Natural killer cell treated with Interleukin-12 subunit alpha and Interleukin-12 subunit beta and Interleukin-15 and Interleukin-18, amount 100 ng/mL, for 72 hours (primary cell): ENCODE data around the gene CTXN1. TPM values are rescaled to one million over a fixed set of nuclear protein-coding genes. Genes with fewer than 3 reads are reported as not detected.

Experiments used
- ATAC-seq, 2 donors: fragments of 150-1000 bp; cut with Tn5 transposase in 1 of 2; sonication (Bioruptor Pico), chemical (Tn5 transposase) in 1 of 2; 2 replicates each; pipeline ENCODE4 v1.10.0; 2021
- DNase-seq: peaks from one replicate; pipeline ENCODE4 v3.0.0; 2022; ENCODE audit warnings: low spot score
- H3K27ac Mint-ChIP-seq, 2 donors: 1 replicate in 1 of 2; 2 replicates in 1 of 2; pipeline ENCODE4 v1.8.0; 2022; ENCODE audit warnings: mixed read lengths in 2 of 2, mild to moderate bottlenecking in 1 of 2, moderate library complexity in 1 of 2
- H3K27me3 Mint-ChIP-seq, 2 donors: 1 replicate in 1 of 2; 2 replicates in 1 of 2; pipeline ENCODE4 v1.8.0; 2022; ENCODE audit warnings: mixed read lengths in 2 of 2
- H3K36me3 Mint-ChIP-seq: one replicate; pipeline ENCODE4 v1.8.0; 2022; ENCODE audit warnings: mixed read lengths
- H3K4me1 Mint-ChIP-seq, 2 donors: 1 replicate in 1 of 2; 2 replicates in 1 of 2; pipeline ENCODE4 v1.8.0; 2022; ENCODE audit warnings: low read depth in 2 of 2, mixed read lengths in 2 of 2, mild to moderate bottlenecking in 1 of 2
- H3K4me3 Mint-ChIP-seq: one replicate; pipeline ENCODE4 v1.8.0; 2022; ENCODE audit warnings: mixed read lengths
- H3K9me3 Mint-ChIP-seq: 2 replicates; pipeline ENCODE4 v1.8.0; 2022; ENCODE audit warnings: mixed read lengths
- total RNA-seq, 2 donors: library from RNA; stranded (reverse); gene quantifications; one replicate each; pipeline ENCODE4 v1.2.3, GENCODE V29; 2022

The CTXN1 gene
- total RNA-seq, 2 donors from 2014 or later = 0.33 TPM; not detected in 1

DNA sequence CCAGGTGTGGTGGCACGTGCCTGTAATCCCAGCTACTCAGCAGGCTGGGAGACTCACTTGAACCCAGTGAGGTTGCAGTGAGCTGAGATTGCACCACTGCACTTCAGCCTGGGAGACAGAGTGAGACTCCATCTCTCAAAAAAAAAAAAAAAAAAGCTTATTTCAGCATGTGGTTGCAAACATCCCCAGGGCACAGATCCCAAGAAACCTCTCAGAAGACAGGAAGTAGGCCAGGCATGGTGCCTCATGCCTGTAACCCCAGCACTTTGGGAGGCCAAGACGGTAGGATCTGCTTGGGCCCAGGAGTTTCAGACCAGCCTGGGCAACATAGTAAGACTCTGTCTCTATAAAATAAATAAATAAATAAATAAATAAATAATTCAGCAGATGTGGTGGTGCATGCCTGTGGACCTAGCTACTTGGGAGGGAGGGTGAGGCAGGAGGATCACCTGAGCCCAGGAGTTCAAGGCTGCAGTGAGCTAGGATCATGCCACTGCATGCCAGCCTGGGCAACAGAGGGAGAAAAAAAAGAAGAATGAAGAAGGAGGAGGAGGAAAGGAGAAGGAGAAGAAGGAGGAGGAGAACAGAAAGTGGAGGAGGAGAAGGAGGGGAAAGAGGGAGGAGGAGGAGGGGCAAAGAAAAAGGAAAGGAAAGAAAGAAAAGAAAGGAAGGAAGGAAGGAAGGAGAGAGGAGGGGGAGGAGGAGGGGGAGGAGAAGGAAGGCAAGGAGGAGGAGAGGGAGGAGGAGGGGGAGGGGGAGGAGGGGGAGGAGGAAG, 42.0 kb downstream of the CTXN1 start:
- Mint-ChIP-seq H3K27ac (no peak overlapping the region), H3K27me3 (peaks cover 2 to 7% of the 10 kb centered on the region in 2 donors), H3K9me3 (no peaks in the 10 kb centered on the region), H3K4me1 (peaks cover 0 to 2% of the 10 kb centered on the region in 2 donors), H3K4me3 (no peak overlapping the region), H3K36me3 (no peaks in the 10 kb centered on the region)
- ATAC-seq (no peak), DNase-seq (no peak)

DNA sequence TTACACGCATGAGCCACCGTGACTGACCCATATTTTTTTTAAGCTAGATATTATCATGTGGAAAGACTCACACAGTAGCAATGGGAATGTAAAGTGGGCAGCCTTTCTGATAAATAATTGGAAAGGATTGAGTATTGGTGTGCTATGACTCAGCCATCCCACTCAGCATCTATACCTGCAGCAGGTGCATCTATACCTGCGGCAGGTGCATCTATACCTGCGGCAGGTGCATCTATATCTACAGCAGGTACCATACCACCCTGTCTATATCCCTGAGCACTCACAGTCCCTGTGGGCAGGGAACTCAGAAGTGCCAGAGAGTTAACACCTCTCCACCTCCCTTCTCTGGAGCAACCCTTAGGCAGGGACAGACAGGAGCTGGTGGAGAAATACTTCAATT, 42.8 kb downstream of the CTXN1 start:
- no peaks in the 10 kb centered on the region for H3K9me3 Mint-ChIP-seq
- H3K4me3 Mint-ChIP-seq = no peak overlapping the region
- H3K27ac Mint-ChIP-seq = no peak overlapping the region
- H3K36me3 Mint-ChIP-seq = no peaks in the 10 kb centered on the region
- ATAC-seq (no peak), DNase-seq (no peak)
- peaks cover 0 to 2% of the 10 kb centered on the region in 2 donors for H3K4me1 Mint-ChIP-seq
- H3K27me3 Mint-ChIP-seq = peaks cover 2 to 7% of the 10 kb centered on the region in 2 donors

DNA sequence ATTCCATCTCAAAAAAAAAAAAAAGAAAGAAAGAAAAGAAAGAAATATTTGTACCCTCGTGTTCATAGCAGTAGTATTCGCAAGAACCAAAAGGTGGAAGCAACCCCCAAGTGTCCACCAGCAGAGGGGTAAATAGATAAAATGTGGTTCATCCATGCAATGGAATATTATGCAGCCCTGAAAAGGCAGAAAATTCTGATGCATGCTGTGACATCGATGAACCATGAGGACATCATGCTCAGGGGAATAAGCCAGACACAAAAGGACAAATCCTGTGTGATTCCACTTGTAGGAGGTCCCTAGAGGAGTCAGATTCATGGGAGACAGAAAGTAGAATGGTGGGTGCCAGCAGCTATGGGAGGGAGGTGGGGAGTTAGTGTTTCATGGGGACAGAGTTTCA, 44.0 kb downstream of the CTXN1 start:
- Mint-ChIP-seq H3K36me3 (no peaks in the 10 kb centered on the region), H3K4me1 (peaks cover 0 to 2% of the 10 kb centered on the region in 2 donors), H3K27me3 (no peaks in the 10 kb centered on the region), H3K9me3 (no peaks in the 10 kb centered on the region), H3K4me3 (no peak overlapping the region), H3K27ac (no peak overlapping the region)
- ATAC-seq (no peak), DNase-seq (no peak)

DNA sequence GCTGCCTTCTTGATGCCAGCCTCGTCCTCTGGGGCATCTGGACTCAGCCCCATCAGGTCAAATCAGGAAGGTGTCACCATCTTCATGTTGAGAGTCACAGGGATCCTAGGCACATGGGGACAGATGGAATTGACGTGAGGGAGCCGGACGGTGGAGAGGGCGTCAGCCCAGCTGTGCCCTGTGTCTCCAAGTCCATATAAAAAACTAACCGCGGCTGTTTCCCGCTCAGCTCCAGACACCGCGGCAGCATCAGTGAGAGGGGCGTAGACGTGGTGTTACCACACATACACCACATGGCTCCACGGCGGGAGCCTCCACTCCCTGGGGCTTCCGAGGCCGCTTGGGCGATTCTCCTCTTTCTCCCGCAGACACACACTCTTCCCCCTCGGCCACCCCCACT, 46.1 kb downstream of the CTXN1 start:
- Mint-ChIP-seq H3K4me1 (peaks cover 0 to 2% of the 10 kb centered on the region in 2 donors), H3K27me3 (no peaks in the 10 kb centered on the region), H3K27ac (no peak overlapping the region), H3K9me3 (no peaks in the 10 kb centered on the region), H3K36me3 (no peaks in the 10 kb centered on the region), H3K4me3 (no peak overlapping the region)
- ATAC-seq = peak in 1 of 2 donors; percentile 27
- no peak for DNase-seq

DNA sequence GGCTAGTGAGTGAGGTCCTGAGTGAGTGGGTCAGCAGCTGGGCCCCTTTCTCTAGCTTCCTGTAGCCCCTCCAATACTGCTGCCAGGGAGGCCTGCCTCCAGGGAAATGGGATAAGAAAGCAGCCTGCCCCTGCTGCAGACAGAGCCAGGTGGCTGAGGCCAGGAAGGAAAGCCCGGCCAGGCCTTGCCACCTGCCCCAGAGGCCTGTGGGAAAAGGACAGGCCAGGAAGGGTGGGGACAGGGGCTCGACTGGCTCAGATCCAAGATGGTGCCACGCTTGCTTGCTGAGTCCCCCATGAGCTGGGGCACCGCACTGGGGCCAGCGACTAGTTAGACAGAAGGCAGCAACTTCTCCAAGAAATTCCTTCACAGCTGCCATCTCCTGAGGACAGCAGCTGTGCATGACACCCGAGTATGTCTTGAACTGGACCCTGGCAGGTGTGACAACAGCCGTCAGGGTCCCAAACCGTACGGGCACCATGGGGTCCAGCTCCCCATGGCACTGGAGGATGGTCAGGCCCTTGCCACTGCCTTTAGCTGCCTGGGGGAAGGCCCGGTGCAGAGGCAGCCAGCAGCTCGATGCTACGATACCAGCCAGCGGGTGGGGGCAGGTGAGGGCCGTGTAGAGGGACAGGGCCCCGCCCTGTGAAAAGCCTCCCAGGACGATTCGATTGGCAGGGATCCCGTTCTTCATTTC, 46.7 kb downstream of the CTXN1 start:
- ATAC-seq (peak; percentile 21 to 57), DNase-seq (no peak)
- H3K27me3 Mint-ChIP-seq = no peaks in the 10 kb centered on the region
- no peak overlapping the region for H3K27ac Mint-ChIP-seq
- no peaks in the 10 kb centered on the region for H3K9me3 Mint-ChIP-seq
- peaks cover 0 to 5% of the 10 kb centered on the region in 2 donors for H3K4me1 Mint-ChIP-seq
- no peak overlapping the region for H3K4me3 Mint-ChIP-seq
- no peaks in the 10 kb centered on the region for H3K36me3 Mint-ChIP-seq

DNA sequence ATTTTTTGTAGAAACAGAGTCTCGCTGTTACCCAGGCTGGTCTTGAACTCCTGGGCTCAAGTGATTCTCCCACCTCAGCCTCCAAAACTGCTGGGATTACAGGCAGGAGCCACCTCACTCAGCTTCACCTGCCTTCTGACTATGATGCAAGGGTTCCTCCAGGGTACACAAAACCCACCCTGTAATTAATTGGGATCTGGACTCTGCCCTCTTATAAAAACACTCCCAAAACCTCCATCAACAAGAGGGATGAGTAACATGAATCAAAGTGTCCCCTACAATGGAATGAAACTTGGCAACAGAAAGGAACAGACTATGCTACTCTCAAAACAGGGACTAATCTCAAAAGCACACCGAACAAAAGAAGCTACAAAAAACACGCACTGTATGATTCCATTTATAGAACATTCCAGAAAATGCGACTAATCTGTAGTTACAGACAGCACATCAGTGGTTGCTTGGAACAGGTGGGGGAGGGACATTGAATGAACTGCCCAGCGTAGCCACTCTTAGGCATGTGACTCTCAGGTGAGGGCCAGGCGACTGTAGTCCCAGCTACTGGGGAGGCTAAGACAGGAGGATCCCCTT, 48.6 kb downstream of the CTXN1 start:
- no peaks in the 10 kb centered on the region for H3K27me3 Mint-ChIP-seq
- no peak overlapping the region for H3K27ac Mint-ChIP-seq

DNA sequence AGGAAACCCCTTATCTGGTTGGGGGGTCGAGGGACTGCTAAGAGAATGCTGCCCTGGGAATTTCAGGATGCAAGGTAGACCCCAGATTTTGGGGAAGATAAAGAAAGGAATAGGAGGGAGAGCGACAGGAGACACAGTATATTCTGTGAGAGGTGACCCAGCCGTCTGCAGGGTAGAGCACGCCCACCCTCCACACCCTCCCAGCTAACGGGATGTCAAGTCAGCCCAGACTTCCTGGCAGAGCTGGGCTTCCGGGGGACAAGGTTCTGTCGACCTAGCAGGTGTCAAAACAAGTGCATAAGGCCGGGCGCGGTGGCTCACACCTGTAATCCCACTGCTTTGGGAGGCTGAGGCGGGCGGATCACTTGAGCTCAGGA, 51.0 kb downstream of the CTXN1 start:
- H3K9me3 Mint-ChIP-seq = no peaks in the 10 kb centered on the region
- H3K27me3 Mint-ChIP-seq = peaks cover 12% of the 10 kb centered on the region in 2 donors
- DNase-seq (no peak), ATAC-seq (no peak)
- H3K27ac Mint-ChIP-seq = no peak overlapping the region
- peaks cover 13 to 23% of the 10 kb centered on the region in 2 donors for H3K4me1 Mint-ChIP-seq
- H3K36me3 Mint-ChIP-seq = peaks cover 7% of the 10 kb centered on the region
- no peak overlapping the region for H3K4me3 Mint-ChIP-seq

More for the DNA sequence above, 48.6 kb downstream of the CTXN1 start:
- DNase-seq (no peak), ATAC-seq (no peak)
- H3K4me3 Mint-ChIP-seq = no peak overlapping the region
- no peaks in the 10 kb centered on the region for H3K36me3 Mint-ChIP-seq
- peaks cover 0 to 4% of the 10 kb centered on the region in 2 donors for H3K4me1 Mint-ChIP-seq
- H3K9me3 Mint-ChIP-seq = no peaks in the 10 kb centered on the region

Other genes with a start within 250 kb of the CTXN1 start
- not detected for gene MCEMP1, start 249.0 kb downstream of the CTXN1 start, total RNA-seq
- gene TRAPPC5, start 245.3 kb downstream of the CTXN1 start, total RNA-seq = 10 to 100 TPM; 57.9 to 75.7 TPM
- under 1 TPM in 1 of 2 donors, not detected in 1; 0.78 TPM for gene FCER2, start 224.0 kb downstream of the CTXN1 start, total RNA-seq
- gene CLEC4G, start 194.0 kb downstream of the CTXN1 start, total RNA-seq = not detected
- gene CD209, start 178.6 kb downstream of the CTXN1 start, total RNA-seq = not detected
- gene CLEC4M, start 162.9 kb downstream of the CTXN1 start, total RNA-seq = not detected
- 10 to 100 TPM in 1 of 2 donors, 1 to 10 TPM in 1; 7.8 to 11.5 TPM for gene EVI5L, start 95.9 kb downstream of the CTXN1 start, total RNA-seq
- not detected for gene PRR36, start 51.7 kb downstream of the CTXN1 start, total RNA-seq
- not detected for gene LRRC8E, start 37.6 kb downstream of the CTXN1 start, total RNA-seq
- gene MAP2K7, start 22.3 kb downstream of the CTXN1 start, total RNA-seq = 10 to 100 TPM; 45.2 to 47.1 TPM
- gene TGFBR3L, start 11.3 kb downstream of the CTXN1 start, total RNA-seq = 1 to 10 TPM; 4.7 to 5.6 TPM
- gene SNAPC2, start 5.8 kb downstream of the CTXN1 start, total RNA-seq = 10 to 100 TPM; 25.4 to 48.6 TPM
- 100 to 1,000 TPM in 1 of 2 donors, 10 to 100 TPM in 1; 76.0 to 126 TPM for gene TIMM44, start 17.5 kb upstream of the CTXN1 start, total RNA-seq
- 100 to 1,000 TPM; 124 to 137 TPM for gene ELAVL1, start 79.5 kb upstream of the CTXN1 start, total RNA-seq
- under 1 TPM in 1 of 2 donors, not detected in 1; 0.71 TPM for gene CCL25, start 126.6 kb upstream of the CTXN1 start, total RNA-seq
- gene FBN3, start 223.5 kb upstream of the CTXN1 start, total RNA-seq = not detected